ENCODE results near the gene SLC22A8.
"Not testable (repeated sequence)": the region's sequence is repeated elsewhere in the genome, so short reads cannot be mapped to it uniquely, and the experiment has no call there.

SLC22A8 gene

DNA sequence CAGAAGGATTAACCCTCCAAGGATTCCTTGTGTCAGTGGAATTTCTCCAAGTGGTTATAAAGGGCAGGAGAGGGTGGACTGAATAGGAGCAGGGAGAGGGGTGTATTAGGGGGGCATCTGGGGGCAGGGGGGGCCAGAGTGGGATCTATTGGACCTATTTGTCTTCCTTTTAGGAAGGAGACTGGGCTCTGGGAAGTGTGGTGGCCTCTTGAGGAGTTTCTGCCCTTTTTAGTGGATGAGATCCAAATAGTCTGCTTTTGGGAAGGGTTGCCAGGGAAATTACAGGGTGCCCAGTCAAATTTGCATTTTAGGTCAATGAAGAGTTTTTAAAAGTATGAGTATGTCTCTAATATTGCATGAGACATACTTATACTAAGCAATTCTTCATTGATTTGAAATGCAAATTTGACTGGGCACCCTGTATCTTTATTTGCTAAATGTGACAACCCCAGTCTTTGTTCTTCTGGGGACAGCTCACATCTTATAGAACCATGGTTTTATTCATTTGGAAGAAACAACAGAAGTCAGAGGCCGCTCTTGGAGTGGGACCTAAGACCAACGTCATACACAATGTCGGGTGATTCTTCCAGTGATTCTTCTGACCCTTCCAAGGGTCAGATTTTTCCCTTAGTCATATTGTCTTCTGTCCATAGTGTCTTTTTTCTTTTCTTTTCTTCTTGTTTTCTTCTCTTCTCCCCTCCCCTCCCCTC, 30.4 kb downstream of the SLC22A8 start:
- no peak for DNase-seq

DNA sequence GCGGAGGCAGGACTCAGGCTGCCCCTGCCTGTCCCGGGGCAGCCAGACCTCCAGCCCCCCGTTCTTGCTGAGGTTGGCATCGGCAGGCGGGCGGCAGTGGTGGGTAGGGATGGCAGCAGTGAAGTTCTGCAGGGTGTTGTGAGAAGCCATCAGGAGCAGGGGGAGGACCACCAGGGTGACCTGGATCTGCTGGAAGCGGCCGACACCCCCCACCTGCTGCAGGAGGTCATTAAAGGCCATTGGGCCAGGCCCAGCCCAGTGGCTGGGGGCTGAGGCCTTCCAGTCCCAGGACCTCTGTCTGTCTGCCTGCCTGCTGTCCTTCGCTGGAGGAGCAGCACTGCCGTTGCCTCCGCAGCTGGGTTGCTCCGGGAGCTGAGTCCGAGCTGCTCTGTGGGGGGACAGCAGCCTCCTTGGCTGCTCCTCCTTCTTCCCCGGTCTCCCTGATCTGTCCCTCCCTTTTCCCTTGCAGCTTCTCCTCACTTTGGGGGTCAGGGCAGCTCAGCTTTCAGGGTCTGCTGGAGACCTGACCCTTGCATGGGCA, 31.1 kb downstream of the SLC22A8 start, which contains the start of gene SLC22A6:
Gene SLC22A6, minus strand, starts transcription at position 517 of the 541 bp plus-strand sequence. Its CDS starts 277 bp downstream, at position 240.
- DNase-seq, result no peak

DNA sequence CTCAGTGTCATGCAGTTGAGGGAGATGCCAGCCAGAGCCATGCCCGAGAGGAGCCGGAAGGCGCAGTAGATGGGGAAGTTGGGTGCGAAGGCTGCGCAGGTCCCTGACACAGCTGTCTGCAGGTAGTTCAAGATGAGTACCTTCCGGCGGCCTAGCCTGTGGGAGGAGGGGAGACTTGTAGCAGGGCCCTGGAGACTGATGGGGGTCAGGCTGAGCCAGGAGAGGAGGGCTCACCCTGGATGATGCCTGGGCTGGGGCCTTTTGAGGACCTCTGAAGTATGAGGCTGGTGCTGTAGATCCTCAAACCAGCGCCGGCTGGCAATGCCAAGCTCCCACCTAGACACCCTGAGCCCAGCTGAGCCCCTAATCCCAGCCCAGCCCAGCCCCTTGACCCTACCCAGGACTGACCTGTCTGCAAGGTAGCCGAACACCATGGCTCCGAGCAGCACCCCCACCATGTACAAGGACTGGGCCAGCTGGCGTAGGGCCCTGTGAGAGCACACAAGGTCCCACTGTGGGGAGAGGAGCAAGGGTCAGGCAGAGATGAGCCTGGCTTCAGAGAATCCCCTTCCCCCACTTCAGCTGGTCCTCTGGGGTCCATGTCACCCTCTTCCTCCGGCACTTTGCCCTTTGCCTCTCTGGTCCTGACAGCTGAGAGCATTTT, 32.0 kb downstream of the SLC22A8 start:
- no peak for DNase-seq

DNA sequence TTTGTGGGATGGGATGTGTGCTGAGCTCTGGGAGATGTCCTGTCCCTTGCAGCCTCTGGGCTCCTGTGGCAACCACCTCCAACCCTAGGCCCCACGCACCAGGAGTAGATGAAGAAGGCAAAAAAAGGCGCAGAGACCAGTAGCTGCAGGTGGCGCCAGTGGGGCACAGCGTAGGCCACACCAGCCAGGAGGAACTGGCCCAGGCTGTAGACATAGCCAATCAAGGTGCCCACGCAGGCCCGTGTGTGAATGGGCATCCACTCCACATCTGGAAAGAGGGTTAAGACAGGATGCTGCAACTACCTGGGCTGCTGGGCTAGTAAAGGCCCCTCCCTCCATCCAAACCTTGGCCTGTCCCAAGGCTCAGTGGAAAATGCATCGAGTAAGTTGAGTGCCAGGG, 33.9 kb downstream of the SLC22A8 start:
- DNase-seq, result no peak

DNA sequence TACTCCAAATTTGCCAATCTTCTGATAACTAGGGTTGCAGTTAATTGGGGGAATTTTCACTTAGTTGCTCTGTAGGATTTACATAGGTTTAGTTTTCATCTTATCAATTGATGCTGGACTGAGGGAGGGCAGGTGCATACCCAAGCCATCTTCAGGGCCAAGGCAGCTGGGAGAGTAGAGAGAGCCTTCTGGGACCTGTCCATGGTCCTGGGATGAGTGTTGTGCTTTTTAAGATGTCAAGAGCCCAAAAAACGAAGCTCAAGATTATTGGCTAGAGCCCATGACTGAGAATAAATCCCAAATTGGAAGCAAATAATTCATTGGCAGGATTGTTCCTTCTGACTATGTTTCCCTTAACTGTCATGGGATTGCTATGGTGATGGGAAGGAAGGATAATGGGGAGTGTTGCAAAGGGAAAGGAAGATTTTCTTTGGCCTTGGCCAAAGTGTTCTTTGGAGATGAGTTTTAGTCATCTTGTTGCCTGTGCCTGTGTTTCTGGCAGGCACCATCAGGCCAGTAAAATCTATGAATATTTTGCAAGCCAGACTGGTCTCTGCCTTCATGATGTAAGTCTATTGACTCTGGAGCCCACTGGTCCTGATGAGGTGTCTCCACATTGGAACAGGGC, 35.4 kb downstream of the SLC22A8 start:
- DNase-seq, result no peak

DNA sequence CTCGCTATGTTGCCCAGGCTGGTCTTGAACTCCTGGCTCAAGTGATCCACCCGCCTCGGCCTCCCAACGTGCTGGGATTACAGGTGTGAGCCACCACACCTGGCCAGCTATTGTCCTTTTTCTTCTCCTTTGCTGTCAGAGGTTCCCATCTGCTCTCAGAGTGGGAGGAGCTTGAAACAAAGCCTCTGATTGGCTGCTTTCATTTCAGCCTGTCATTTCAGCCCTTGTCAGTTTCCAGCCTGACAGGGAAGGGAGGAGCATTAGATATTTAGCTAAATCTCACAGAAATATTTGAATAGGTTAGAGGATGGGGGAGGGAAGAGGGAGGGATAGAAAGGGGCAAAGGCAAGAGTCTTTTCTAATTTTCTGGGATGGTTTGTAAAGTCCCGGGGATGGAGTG, 39.5 kb downstream of the SLC22A8 start:
- no peak for DNase-seq

DNA sequence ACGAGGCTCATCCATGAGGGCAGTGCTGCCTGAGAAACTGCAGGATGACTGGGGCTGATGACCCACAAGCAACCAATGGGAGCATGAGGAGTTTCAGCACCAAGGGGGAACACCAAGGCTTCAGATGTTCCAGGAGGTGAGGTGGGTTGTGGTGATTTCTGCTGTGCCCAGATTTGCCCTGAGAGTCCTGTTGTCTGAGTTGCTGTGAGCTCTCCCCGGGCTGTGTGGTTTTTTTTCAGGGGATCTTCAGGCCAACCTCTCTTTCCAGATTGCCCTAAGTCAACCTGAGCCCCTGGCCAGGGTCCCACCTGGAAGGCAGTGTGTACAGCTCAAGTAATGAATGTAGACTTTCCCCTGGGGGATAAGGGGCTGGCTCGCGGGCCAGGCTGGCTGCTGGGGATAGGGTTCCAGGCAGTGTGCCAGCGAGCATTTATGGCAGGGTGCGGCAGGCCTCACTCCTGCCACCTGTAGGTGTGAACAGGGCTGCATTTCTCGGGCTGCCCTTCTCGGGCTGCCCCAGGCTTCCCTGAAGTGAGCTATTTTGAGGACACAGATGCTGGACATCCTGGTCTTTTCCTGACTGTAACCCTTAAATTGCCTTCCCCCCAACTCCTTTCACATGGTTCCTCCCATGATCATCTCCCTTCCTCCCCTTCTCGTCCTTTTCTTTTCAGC, 40.7 kb downstream of the SLC22A8 start:
- peak in 1 of 2 experiments; percentile 10 for DNase-seq

DNA sequence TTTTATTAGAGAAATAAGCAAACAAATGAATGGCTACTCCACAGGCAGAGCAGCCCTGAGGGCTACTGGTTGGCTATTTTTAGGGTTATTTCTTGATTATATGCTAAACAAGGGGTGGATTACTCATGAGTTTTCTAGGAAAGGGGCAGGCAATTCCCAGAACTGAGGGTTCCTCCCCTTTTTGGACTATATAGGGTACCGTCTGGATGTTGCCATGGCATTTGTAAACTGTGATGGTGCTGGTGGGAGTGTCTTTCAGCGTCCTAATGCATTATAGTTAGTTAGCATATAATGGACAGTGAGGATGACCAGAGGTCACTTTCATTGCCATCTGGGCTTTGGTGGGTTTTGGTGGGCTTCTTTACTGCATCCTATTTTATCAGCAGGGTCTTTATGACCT, 50.1 kb downstream of the SLC22A8 start:
- DNase-seq, result no peak

DNA sequence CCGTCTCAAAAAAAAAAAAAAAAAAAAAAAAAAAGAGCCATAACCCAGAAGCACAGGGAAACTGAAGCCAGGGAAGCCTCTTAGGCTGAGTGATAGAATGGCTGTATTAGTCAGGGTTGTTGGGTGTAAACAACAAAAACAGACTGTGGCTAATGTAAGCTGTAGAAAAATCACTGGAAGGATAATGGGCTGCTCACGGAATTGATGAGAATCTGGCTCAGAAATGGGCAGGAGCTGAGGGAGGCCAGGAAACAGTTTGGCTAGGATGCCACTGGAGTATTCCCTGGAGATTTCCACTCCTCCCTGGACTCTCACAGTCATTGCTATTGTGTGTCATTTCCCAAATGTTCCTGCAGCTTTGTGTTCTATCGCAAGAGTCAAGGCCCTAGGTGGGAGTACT, 53.2 kb downstream of the SLC22A8 start:
- DNase-seq, result no peak

DNA sequence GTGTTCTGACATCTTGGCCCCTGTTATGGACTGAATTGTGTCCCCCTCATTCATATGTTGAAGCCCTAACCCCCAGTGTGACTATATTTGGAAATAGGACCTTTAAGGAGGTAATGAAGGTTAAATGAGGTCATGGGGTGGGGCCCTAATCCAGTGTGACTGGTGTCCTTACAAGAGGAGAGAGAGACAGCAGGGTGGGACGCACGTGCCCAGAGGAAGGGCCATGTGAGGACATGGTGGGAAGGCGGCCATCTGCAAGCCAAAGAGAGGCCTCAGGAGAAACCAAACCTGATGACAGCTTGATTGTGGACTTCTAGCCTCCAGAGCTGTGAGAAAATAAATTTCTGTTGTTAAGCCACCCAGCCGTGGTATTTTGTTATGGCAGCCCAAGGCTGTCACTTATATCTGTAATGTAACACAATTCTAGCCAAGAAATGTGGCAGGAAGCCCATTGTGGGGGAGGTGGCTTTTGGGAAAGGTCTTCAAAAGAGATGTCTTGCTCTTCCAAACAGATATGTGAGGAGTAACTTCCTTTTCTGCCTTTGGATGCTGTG, 54.5 kb downstream of the SLC22A8 start:
- DNase-seq, result no peak

DNA sequence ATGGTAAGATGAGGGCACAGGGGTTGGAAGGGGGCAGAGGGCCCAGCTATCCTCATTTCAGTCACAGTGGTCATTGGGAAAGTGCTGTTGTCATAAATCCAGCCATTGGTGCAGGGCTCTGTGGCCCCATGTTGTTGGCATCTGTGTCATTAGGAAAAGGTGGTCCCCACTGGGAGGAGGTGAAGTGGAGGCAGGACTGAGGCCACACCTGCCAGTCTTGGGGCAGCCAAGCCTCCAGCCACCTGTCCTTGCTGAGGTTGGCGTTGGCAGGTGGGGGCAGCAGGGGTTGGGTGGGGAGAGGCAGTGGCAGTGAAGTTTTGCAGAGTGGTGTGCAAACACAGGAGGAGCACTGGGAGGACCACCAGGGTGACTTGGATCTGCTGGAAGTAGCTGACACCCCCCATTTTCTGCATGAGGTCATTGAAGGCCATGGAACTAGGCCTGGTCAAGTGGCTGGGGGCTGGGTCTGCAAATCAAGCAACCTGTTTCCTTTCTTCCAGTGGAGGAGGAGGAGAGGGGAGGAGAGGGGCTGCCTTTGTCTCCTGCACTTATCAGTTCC, 56.1 kb downstream of the SLC22A8 start:
- DNase-seq, result no peak

DNA sequence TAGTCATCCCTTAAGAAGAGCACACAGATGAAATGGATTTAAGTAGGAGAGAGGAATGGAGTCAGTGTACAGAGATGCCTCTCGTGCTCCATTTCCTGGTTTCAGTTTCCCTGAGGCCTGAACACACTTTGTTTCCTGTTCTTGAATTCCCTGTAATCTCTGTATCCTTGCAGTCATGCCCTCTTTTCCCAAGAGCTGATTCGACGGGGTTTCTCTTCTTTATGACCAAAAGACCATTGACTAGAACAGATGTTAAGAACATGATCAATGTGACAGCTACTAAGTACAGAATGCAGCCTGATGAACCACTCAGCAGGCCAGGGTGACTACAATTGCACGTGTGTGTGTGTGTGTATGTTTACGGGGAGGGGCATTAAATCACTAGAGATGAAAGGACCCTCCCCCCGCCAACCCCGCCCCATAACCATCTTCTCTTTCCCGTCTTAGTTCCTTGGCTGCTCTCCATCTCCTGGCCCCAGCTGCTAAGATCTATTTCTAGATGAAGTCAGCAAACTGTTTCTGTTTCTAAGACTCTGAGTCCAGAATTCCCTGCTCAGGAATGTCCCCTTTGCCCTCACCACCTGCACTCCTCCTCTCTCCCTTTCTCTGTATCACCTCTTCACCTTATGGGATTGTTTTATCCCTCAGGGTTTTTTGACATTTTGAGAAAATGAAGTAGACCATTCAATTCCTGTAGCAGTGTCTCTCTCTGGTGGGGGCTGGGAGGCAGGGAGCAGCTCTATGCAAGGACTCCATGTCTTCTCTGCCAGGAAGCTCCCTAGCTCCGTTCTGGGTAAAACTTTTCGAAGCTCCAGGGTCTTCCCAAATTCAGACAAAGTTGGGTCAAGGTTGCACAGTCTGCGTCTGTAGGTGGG, 56.9 kb downstream of the SLC22A8 start:
- no peak for DNase-seq

DNA sequence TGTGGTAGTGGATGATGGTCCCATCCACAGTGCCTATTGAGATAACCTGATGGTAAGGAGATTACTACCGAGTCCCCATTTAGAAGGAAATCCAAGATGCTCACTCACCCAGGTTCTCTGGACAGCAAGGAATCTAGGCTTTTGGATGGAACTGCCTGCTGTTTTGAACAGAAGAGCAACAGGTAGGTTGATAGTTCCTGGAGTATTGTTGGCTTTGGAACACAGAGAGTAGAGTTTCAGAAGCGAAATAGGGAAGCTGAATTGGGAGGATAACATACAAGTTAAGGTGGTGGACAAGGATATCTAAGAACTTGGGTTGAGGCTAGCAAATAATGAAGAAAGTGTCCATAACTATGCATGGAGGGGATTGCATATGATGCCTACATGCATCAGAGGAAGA, 58.5 kb downstream of the SLC22A8 start:
- no peak for DNase-seq

DNA sequence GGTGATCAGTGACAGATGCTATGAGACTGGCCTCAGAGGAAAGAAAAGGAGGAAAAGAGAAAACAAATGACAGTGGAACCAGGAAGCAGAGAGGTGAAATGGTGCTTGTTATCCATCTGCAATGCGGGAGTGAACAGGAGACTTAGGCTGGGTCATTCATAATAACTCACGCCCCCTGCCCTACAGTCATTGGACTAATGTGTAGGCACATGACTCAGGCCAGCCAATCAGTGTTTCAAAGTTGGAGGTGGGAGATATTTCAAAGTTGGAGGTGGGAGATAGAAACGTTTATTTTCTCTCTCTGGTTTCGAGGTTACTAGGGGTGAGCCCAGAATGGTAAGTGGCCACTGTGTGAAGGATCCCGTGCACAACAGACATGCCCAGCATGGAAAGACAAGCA, 61.2 kb downstream of the SLC22A8 start:
- no peak for DNase-seq

DNA sequence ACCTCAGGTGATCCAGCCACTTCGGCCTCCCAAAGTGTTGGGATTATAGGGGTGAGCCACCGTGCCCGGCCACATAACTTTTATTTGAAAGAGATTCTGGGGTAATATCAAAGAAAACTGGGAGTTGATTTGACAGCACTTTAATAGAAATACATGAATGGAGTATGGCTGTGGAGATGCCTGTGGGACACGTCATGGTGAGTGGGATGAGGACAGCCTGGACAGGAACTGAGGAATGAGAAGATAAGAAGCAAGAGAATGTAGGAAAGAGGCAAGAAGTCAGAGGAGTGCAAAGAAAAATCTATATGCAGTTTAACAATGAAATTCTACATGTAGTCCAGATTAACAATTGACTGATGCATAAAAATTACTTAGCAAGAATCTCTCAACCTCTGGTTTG, 61.8 kb downstream of the SLC22A8 start:
- no peak for DNase-seq

DNA sequence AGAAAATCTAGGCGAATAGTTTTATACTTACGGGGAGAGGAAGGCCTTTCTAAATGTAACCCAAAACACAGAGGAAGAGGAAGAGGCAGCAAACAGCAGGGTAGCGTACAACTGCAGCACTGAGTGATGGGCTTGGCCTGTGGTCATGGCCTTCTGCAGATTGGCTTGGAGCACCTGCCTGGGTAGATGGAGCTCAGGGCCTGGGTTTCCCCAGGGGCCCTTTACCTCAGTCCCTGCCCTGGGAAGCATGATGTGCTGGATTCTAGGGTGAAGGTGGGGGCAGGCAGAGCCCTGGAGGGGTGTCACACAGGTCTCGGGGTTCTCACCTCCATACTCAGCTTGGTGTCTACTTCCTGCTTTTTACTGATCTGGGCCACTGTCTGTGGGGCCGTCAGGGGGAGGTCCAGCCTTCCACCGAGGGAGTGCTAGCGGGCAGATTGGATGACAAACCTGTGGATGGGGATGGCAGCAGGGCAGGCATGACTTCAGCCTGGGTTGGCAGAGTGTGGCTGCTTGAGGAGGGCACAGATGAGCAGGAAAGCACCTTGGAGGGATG, 66.8 kb downstream of the SLC22A8 start:
- DNase-seq, result no peak

DNA sequence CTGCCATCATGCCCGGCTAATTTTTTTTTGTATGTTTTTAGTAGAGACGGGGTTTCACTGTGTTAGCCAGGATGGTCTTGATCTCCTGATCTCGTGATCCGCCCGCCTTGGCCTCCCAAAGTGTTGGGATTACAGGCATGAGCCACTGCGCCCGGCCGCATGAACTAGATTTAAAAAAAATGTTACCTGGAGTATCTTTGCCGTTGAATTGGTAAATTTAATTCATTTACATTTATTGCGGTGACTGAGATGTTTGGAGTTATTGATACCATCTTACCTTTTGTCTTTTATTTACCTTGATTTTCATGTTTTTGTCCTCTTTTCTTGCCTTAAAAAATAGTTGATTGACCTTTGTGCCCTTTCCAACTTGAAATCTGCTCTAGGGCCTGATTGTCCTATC, 70.1 kb downstream of the SLC22A8 start:
- not testable (repeated sequence) for DNase-seq
